ENCODE results near the gene CCNB2.
"Not testable (repeated sequence)": the region's sequence is repeated elsewhere in the genome, so short reads cannot be mapped to it uniquely, and the experiment has no call there.

The CCNB2 gene

GRCh38 chr15:59157840-59158700 is 53.1 kb downstream of the CCNB2 start:
- Mint-ChIP-seq H3K4me1 (peaks cover 22% of the 10 kb centered on the region), H3K27ac (no peak overlapping the region), H3K36me3 (ENCODE audit: low read depth) (peaks cover 65% of the 10 kb centered on the region), H3K9me3 (no peaks in the 10 kb centered on the region), H3K27me3 (ENCODE audit: low read depth, poor library complexity) (peaks cover 3% of the 10 kb centered on the region), H3K4me3 (no peak overlapping the region)
- TF ChIP-seq, protein P1, sequence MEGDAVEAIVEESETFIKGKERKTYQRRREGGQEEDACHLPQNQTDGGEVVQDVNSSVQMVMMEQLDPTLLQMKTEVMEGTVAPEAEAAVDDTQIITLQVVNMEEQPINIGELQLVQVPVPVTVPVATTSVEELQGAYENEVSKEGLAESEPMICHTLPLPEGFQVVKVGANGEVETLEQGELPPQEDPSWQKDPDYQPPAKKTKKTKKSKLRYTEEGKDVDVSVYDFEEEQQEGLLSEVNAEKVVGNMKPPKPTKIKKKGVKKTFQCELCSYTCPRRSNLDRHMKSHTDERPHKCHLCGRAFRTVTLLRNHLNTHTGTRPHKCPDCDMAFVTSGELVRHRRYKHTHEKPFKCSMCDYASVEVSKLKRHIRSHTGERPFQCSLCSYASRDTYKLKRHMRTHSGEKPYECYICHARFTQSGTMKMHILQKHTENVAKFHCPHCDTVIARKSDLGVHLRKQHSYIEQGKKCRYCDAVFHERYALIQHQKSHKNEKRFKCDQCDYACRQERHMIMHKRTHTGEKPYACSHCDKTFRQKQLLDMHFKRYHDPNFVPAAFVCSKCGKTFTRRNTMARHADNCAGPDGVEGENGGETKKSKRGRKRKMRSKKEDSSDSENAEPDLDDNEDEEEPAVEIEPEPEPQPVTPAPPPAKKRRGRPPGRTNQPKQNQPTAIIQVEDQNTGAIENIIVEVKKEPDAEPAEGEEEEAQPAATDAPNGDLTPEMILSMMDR (IDR thresholded peaks at IDR 0.05), result no peak
- no peak for DNase-seq

- Mint-ChIP-seq H3K4me3 (no peak overlapping the region), H3K4me1 (peaks cover 23% of the 10 kb centered on the region), H3K36me3 (ENCODE audit: low read depth) (peaks cover 61% of the 10 kb centered on the region), H3K27ac (peak overlapping the region; percentile 57), H3K9me3 (no peaks in the 10 kb centered on the region), H3K27me3 (ENCODE audit: low read depth, poor library complexity) (peaks cover 3% of the 10 kb centered on the region)
- TF ChIP-seq, protein P1 (IDR thresholded peaks at IDR 0.05), result no peak
- DNase-seq, result no peak
These were observed 53.7 kb downstream of the CCNB2 start for GRCh38 chr15:59158701-59159034.

- TF ChIP-seq, protein P1 (IDR thresholded peaks at IDR 0.05), result no peak
- DNase-seq, result no peak
- no peaks in the 10 kb centered on the region for H3K9me3 Mint-ChIP-seq
- H3K27me3 Mint-ChIP-seq (ENCODE audit: low read depth, poor library complexity), result peaks cover 3% of the 10 kb centered on the region
- no peak overlapping the region for H3K4me3 Mint-ChIP-seq
- peaks cover 26% of the 10 kb centered on the region for H3K4me1 Mint-ChIP-seq
- peaks cover 60% of the 10 kb centered on the region for H3K36me3 Mint-ChIP-seq (ENCODE audit: low read depth)
- H3K27ac Mint-ChIP-seq, result no peak overlapping the region
These were observed 54.3 kb downstream of the CCNB2 start for GRCh38 chr15:59159210-59159609.

DNA sequence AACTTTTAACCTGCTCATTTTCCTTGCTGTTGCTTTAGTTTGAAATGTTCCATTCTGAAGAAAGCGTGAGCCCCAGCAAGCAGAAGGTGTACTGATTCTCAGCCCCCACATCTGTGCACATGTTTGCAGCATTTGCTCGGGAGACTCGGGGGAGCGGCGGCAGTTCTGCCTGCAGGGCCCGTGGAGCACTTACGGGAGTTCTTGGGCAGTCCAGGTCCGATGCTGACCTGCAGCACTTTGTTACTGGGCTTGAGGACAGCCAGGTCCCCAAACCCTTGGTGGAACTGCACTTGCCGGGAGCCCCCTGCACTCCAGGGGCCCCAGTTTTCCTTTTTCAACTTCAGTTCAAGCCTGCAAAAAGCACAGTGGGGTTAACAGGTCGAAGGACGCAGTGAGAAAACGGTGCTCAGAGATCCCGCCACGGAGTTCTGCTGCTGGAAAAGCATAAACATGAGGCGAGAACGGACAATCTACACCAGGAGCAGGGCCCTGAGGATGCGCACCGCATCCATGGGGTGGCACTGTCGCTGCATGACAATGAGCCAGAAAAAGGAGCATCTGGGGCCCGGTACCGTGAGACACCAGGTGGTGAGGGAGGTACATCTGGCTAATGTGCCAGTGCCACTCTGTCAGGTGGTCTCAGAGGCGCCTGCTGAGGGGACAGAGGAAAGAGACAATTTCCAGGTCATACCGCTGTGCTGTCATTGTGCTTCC is 56.1 kb downstream of the CCNB2 start:
- no peak overlapping the region for H3K4me3 Mint-ChIP-seq
- DNase-seq, result peak; percentile 53

GRCh38 chr15:59162080-59162479 is 57.1 kb downstream of the CCNB2 start:
- not testable (repeated sequence) for H3K4me3 Mint-ChIP-seq; DNase-seq; H3K27me3 Mint-ChIP-seq (ENCODE audit: low read depth, poor library complexity); H3K27ac Mint-ChIP-seq; H3K9me3 Mint-ChIP-seq
- Mint-ChIP-seq H3K4me1 (peaks cover 44% of the 10 kb centered on the region), H3K36me3 (ENCODE audit: low read depth) (peaks cover 59% of the 10 kb centered on the region)

More for the DNA sequence above, 56.1 kb downstream of the CCNB2 start:
- H3K36me3 Mint-ChIP-seq (ENCODE audit: low read depth), result peaks cover 58% of the 10 kb centered on the region
- peaks cover 3% of the 10 kb centered on the region for H3K27me3 Mint-ChIP-seq (ENCODE audit: low read depth, poor library complexity)
- TF ChIP-seq, protein P1 (IDR thresholded peaks at IDR 0.05), result peak; percentile 52
- peaks cover 33% of the 10 kb centered on the region for H3K4me1 Mint-ChIP-seq
- no peaks in the 10 kb centered on the region for H3K9me3 Mint-ChIP-seq
- peak overlapping the region; percentile 80 for H3K27ac Mint-ChIP-seq

- peaks cover 69% of the 10 kb centered on the region for H3K4me1 Mint-ChIP-seq
- H3K27me3 Mint-ChIP-seq (ENCODE audit: low read depth, poor library complexity), result no peaks in the 10 kb centered on the region
- peak overlapping the region; percentile 90 for H3K27ac Mint-ChIP-seq
- H3K4me3 Mint-ChIP-seq, result peak overlapping the region; percentile 7
- no peak for DNase-seq
- peaks cover 53% of the 10 kb centered on the region for H3K36me3 Mint-ChIP-seq (ENCODE audit: low read depth)
- peaks cover 3% of the 10 kb centered on the region for H3K9me3 Mint-ChIP-seq
- TF ChIP-seq, protein P1 (IDR thresholded peaks at IDR 0.05), result no peak
These were observed 60.8 kb downstream of the CCNB2 start for GRCh38 chr15:59165726-59166125.
